IMR-90 (cell line): ENCODE results near the gene TMEM117. TPM values are rescaled to one million over a fixed set of nuclear protein-coding genes. Genes with fewer than 3 reads are reported as not detected.

Experiments
- ATAC-seq: fragments of 200-7000 bp; cut with Tn5 transposase; 2 replicates; pipeline ENCODE4 v1.9.1; 2020; ENCODE audit warnings: low read depth, mild to moderate bottlenecking, moderate library complexity
- BruUV-seq: library from RNA; stranded (reverse); fragments of 400-500 nt; replicated peaks from 2 replicates; lab custom pipeline; 2021; lab: Mats Ljungman, UMichigan
- CTCF ChIA-PET: fragments of 300-600 bp; formaldehyde crosslinking; extraction: SDS; loops from one replicate; lab custom pipeline; 2021; ENCODE audit warnings: antibody characterized with exemption; lab: Yijun Ruan, JAX
- POLR2A ChIA-PET: fragments of 300-600 bp; sonication (Branson Sonifier 250); formaldehyde crosslinking; loops from one replicate; lab custom pipeline; 2022; ENCODE audit warnings: antibody characterized with exemption; ENCODE audit not compliant: unreplicated experiment; lab: Charles Lee
- DNase-seq: peaks from one replicate; pipeline ENCODE4 v3.0.0; 2013
- H2AFZ ChIP-seq: replicated peaks from 2 replicates; pipeline ENCODE3; 2013; ENCODE audit warnings: low read length, mild to moderate bottlenecking; ENCODE audit not compliant: poor library complexity
- H2AK5ac ChIP-seq: 2 replicates; pipeline ENCODE4 v1.6.1; 2013; ENCODE audit warnings: low read depth, low read length, inconsistent platforms
- H2AK9ac ChIP-seq: replicated peaks from 2 replicates; pipeline ENCODE3; 2013; ENCODE audit warnings: mild to moderate bottlenecking, low read depth, low read length, moderate library complexity; ENCODE audit not compliant: poor library complexity
- H2BK120ac ChIP-seq: 2 replicates; pipeline ENCODE4 v1.6.1; 2013; ENCODE audit warnings: low read depth, low read length, inconsistent platforms
- H2BK15ac ChIP-seq: 3 replicates; pipeline ENCODE4 v1.6.1; 2013; ENCODE audit warnings: low read depth, low read length, inconsistent platforms
- H2BK20ac ChIP-seq: 2 replicates; pipeline ENCODE4 v1.6.1; 2013; ENCODE audit warnings: low read depth, mild to moderate bottlenecking, inconsistent platforms, low read length, moderate library complexity
- H2BK5ac ChIP-seq: 2 replicates; pipeline ENCODE4 v1.6.1; 2013; ENCODE audit warnings: mild to moderate bottlenecking, low read depth, low read length, inconsistent platforms; ENCODE audit not compliant: poor library complexity, severe bottlenecking
- H3K14ac ChIP-seq: replicated peaks from 2 replicates; pipeline ENCODE4 v1.6.1; 2013; ENCODE audit warnings: low read depth, low read length, inconsistent platforms
- H3K18ac ChIP-seq: 2 replicates; pipeline ENCODE4 v1.6.1; 2013; ENCODE audit warnings: low read depth, low read length, control low read depth
- H3K23ac ChIP-seq: 2 replicates; pipeline ENCODE4 v1.6.1; 2013; ENCODE audit warnings: low read depth, low read length, inconsistent platforms
- H3K27ac ChIP-seq: 2 replicates; pipeline ENCODE4 v1.5.1; 2013; ENCODE audit warnings: mild to moderate bottlenecking, control low read depth, low read length; ENCODE audit not compliant: insufficient read depth
- H3K27me3 ChIP-seq: 2 replicates; pipeline ENCODE4 v1.6.1; 2013; ENCODE audit warnings: low read length; ENCODE audit not compliant: control insufficient read depth, insufficient read depth
- H3K36me3 ChIP-seq: 2 replicates; pipeline ENCODE4 v1.6.1; 2013; ENCODE audit warnings: low read length, mixed read lengths; ENCODE audit not compliant: control insufficient read depth, insufficient read depth
- H3K4ac ChIP-seq: 2 replicates; pipeline ENCODE4 v1.6.1; 2013; ENCODE audit warnings: low read depth, low read length, inconsistent platforms
- H3K4me1 ChIP-seq: 2 replicates; pipeline ENCODE4 v1.6.1; 2013; ENCODE audit warnings: low read length, mixed read lengths; ENCODE audit not compliant: control insufficient read depth, insufficient read depth
- H3K4me2 ChIP-seq: 2 replicates; pipeline ENCODE4 v1.6.1; 2013; ENCODE audit warnings: low read depth, mild to moderate bottlenecking, control low read depth, low read length, moderate library complexity
- H3K4me3 ChIP-seq: 2 replicates; pipeline ENCODE4 v1.5.1; 2013; ENCODE audit warnings: low read depth, mild to moderate bottlenecking, control low read depth, low read length, moderate library complexity; ENCODE audit not compliant: insufficient read depth
- H3K56ac ChIP-seq: 2 replicates; pipeline ENCODE4 v1.6.1; 2013; ENCODE audit warnings: low read length, inconsistent platforms; ENCODE audit not compliant: insufficient read depth; ENCODE audit errors: extremely low read depth
- H3K79me1 ChIP-seq, 2 experiments: 2 replicates each; pipeline ENCODE4 v1.6.1; 2013; ENCODE audit warnings: low read length in 2 of 2, inconsistent platforms in 1 of 2, low read depth in 1 of 2
- H3K9ac ChIP-seq: 2 replicates; pipeline ENCODE4 v1.6.1; 2013; ENCODE audit warnings: low read depth, low read length, control low read depth
- H3K9me1 ChIP-seq: 2 replicates; pipeline ENCODE4 v1.6.1; 2013; ENCODE audit warnings: low read length, inconsistent platforms; ENCODE audit not compliant: insufficient read depth
- H3K9me3 ChIP-seq: 2 replicates; pipeline ENCODE4 v1.6.1; 2013; ENCODE audit warnings: low read length; ENCODE audit not compliant: control insufficient read depth, insufficient read depth
- H4K20me1 ChIP-seq: 2 replicates; pipeline ENCODE4 v1.6.1; 2013; ENCODE audit warnings: low read length, inconsistent platforms; ENCODE audit not compliant: insufficient read depth
- H4K5ac ChIP-seq: 2 replicates; pipeline ENCODE4 v1.6.1; 2013; ENCODE audit warnings: mild to moderate bottlenecking, low read depth, low read length, control low read depth
- H4K8ac ChIP-seq, 2 experiments: 2 replicates each; pipeline ENCODE4 v1.6.1; 2013; ENCODE audit warnings: low read depth in 2 of 2, low read length in 2 of 2, control low read depth in 1 of 2, inconsistent platforms in 1 of 2
- H4K91ac ChIP-seq: 2 replicates; pipeline ENCODE4 v1.6.1; 2013; ENCODE audit warnings: low read depth, low read length, inconsistent platforms; ENCODE audit not compliant: insufficient read depth
- CEBPB ChIP-seq: IDR thresholded peaks from 2 replicates; pipeline ENCODE4 v1.6.1; 2012; ENCODE audit warnings: low read depth, low read length, improper control_type of control experiment
- MAFK ChIP-seq: IDR thresholded peaks from 2 replicates; pipeline ENCODE4 v1.6.1; 2012; ENCODE audit warnings: low read depth, low read length, improper control_type of control experiment
- MXI1 ChIP-seq: IDR thresholded peaks from 2 replicates; pipeline ENCODE4 v1.6.1; 2012; ENCODE audit warnings: low read depth, mild to moderate bottlenecking, low read length, moderate library complexity, borderline replicate concordance
- NFE2L2 ChIP-seq: fragments of 150-350 bp; IDR thresholded peaks from 2 replicates; pipeline ENCODE4 v1.6.1; 2016; ENCODE audit warnings: low read depth, mild to moderate bottlenecking, low read length
- RFX5 ChIP-seq: IDR thresholded peaks from 2 replicates; pipeline ENCODE4 v1.8.0; 2012; ENCODE audit warnings: low read depth, mild to moderate bottlenecking, low read length, moderate library complexity
- SMC3 ChIP-seq: fragments of 150-350 bp; IDR thresholded peaks from 2 replicates; pipeline ENCODE4 v1.6.1; 2016; ENCODE audit warnings: low read depth, mild to moderate bottlenecking, antibody characterized with exemption, low read length, moderate library complexity
- WGBS, 2 experiments: methylation state at CpG; one replicate each; pipeline versions ENCODE4 v1.1.5 to v1.1.7; 2013; ENCODE audit warnings: missing lambda C conversion rate in 2 of 2; ENCODE audit not compliant: insufficient read length in 1 of 2; ENCODE audit errors: extremely low coverage in 2 of 2; 5-methylcytosine and 5-hydroxymethylcytosine counted together
- dilution Hi-C: fragments of 300-500 bp; cut with HindIII; formaldehyde crosslinking; loops from one replicate; pipeline ENCODE4 v1.14.3; 2018; ENCODE audit warnings: low sequenced_read_pairs; ENCODE audit not compliant: unreplicated experiment
- in situ Hi-C: fragments of 300-500 bp; cut with MboI; formaldehyde crosslinking; loops from 3 replicates; pipeline ENCODE4 v1.14.3; 2019; ENCODE audit warnings: low sequenced_read_pairs, inconsistent platforms, mixed read lengths
- intact Hi-C: fragments of 100-400 bp; cut with micrococcal nuclease; formaldehyde crosslinking; loops from 2 replicates; pipeline ENCODE4 v1.10.0; 2022
- polyA plus RNA-seq, 3 experiments: library from polyadenylated mRNA; depleted of rRNA; stranded (reverse); fragments of >200 nt; gene quantifications; 2 replicates each; pipeline ENCODE4 v1.2.3, GENCODE V29; 2012; ENCODE audit warnings: low replicate concordance in 1 of 3
- total RNA-seq: library from RNA; depleted of rRNA; stranded (reverse); fragments of >200 nt; gene quantifications from 2 replicates; pipeline ENCODE4 v1.2.3, GENCODE V29; 2012

TMEM117 gene
- total and polyA plus RNA-seq, 2 of the 4 experiments (the other 2 are of a cell fraction) = 8.7 to 21.0 TPM

- no peak overlapping the region for H4K5ac ChIP-seq
- no peak overlapping the region for H3K27ac ChIP-seq
- ChIA-PET CTCF (no interaction called here), POLR2A (no interaction called here)
- no peak overlapping the region for H3K18ac ChIP-seq
- H3K27me3 ChIP-seq = no peaks in the 10 kb centered on the region
- H4K20me1 ChIP-seq = no peaks in the 10 kb centered on the region
- H2BK15ac ChIP-seq = no peak overlapping the region
- no peak overlapping the region for H3K56ac ChIP-seq
- H3K9me3 ChIP-seq = no peaks in the 10 kb centered on the region
- WGBS, 2 experiments = no CpG with 5 or more reads among the region's 5 CpGs
- H3K79me1 ChIP-seq = no peaks in the 10 kb centered on the region
- no peak overlapping the region for H3K4me3 ChIP-seq
- H2BK20ac ChIP-seq = no peak overlapping the region
- no peaks in the 10 kb centered on the region for H3K9me1 ChIP-seq
- no peaks in the 10 kb centered on the region for H3K36me3 ChIP-seq
- TF ChIP-seq MAFK = no peak
- TF ChIP-seq MXI1 = no peak
- no peak for TF ChIP-seq SMC3
- no peak for TF ChIP-seq NFE2L2
- no peak for TF ChIP-seq RFX5
- TF ChIP-seq CEBPB = no peak
- no peak overlapping the region for H4K8ac ChIP-seq
- no peaks in the 10 kb centered on the region for H3K4me1 ChIP-seq
- no peak overlapping the region for H3K23ac ChIP-seq
- no peak overlapping the region for H3K4ac ChIP-seq
- DNase-seq (no peak), ATAC-seq (no peak)
- no peak overlapping the region for H3K14ac ChIP-seq
- H2AFZ ChIP-seq = no peak overlapping the region
- in situ Hi-C loops (no loop called here), dilution Hi-C loops (no loop called here), intact Hi-C loops (no loop called here)
- H2AK9ac ChIP-seq = no peak overlapping the region
- H2BK120ac ChIP-seq = no peak overlapping the region
- no peak overlapping the region for H3K4me2 ChIP-seq
- BruUV-seq = no TSS peak
- H2AK5ac ChIP-seq = no peak overlapping the region
- H2BK5ac ChIP-seq = no peak overlapping the region
- H3K9ac ChIP-seq = no peak overlapping the region
- no peak overlapping the region for H4K91ac ChIP-seq
Observed at GRCh38 chr12:44334347-44334746, 498.5 kb downstream of the TMEM117 start.
